Neural cell (in vitro differentiated cells): Measurements from ENCODE around the gene SPATA31E1. TPM values are rescaled to one million over a fixed set of nuclear protein-coding genes. Genes with fewer than 3 reads are reported as not detected.

ENCODE experiments used
- H2AFZ ChIP-seq: fragments of 200-600, 300-800 bp; sonication (generic), shearing (Covaris generic); 2 replicates; pipeline ENCODE4 v1.6.0; 2014; ENCODE audit warnings: low read depth, mild to moderate bottlenecking, antibody characterized with exemption, low read length, moderate library complexity
- H3F3A ChIP-seq: fragments of 200-600 bp; shearing (Covaris generic); 2 replicates; pipeline ENCODE4 v1.6.1; 2016; ENCODE audit warnings: mild to moderate bottlenecking, moderate library complexity, mixed read lengths, antibody characterized with exemption, low read length; ENCODE audit not compliant: insufficient read depth, poor library complexity, severe bottlenecking
- H3K27ac ChIP-seq: fragments of 200-600, 300-800 bp; sonication (generic), shearing (Covaris generic); 2 replicates; pipeline ENCODE4 v1.5.1; 2014; ENCODE audit warnings: mild to moderate bottlenecking, low read length, moderate library complexity
- H3K27me3 ChIP-seq: fragments of 300-800, 200-600 bp; sonication (generic), shearing (Covaris generic); 2 replicates; pipeline ENCODE4 v1.6.0; 2014; ENCODE audit warnings: mild to moderate bottlenecking, low read depth, low read length, moderate library complexity; ENCODE audit not compliant: insufficient read depth
- H3K36me3 ChIP-seq: fragments of 300-800, 200-600 bp; sonication (generic), shearing (Covaris generic); 2 replicates; pipeline ENCODE4 v1.5.1; 2014; ENCODE audit warnings: mild to moderate bottlenecking, antibody characterized with exemption, low read length, moderate library complexity; ENCODE audit not compliant: insufficient read depth
- H3K4me2 ChIP-seq: fragments of 300-800, 200-600 bp; sonication (generic), shearing (Covaris generic); 2 replicates; pipeline ENCODE4 v1.6.0; 2014; ENCODE audit warnings: mild to moderate bottlenecking, low read length
- H3K4me3 ChIP-seq: fragments of 300-800, 200-600 bp; sonication (generic), shearing (Covaris generic); 2 replicates; pipeline ENCODE4 v1.5.1; 2014; ENCODE audit warnings: mild to moderate bottlenecking, low read length, moderate library complexity
- H3K79me2 ChIP-seq: fragments of 200-600 bp; shearing (Covaris generic); replicated peaks from 2 replicates; pipeline ENCODE4 v1.6.0; 2014; ENCODE audit warnings: mild to moderate bottlenecking, low read length, moderate library complexity; ENCODE audit not compliant: insufficient read depth
- H3K9ac ChIP-seq: fragments of 300-800, 200-600 bp; sonication (generic), shearing (Covaris generic); 2 replicates; pipeline ENCODE4 v1.6.1; 2016; ENCODE audit warnings: mild to moderate bottlenecking, low read length, mixed read lengths
- H3K9me2 ChIP-seq: fragments of 200-600 bp; shearing (Covaris generic); 2 replicates; pipeline ENCODE4 v1.6.1; 2016; ENCODE audit warnings: mild to moderate bottlenecking, low read length, mixed read lengths; ENCODE audit not compliant: insufficient read depth
- H3K9me3 ChIP-seq: fragments of 200-600, 300-800 bp; sonication (generic), shearing (Covaris generic); 2 replicates; pipeline ENCODE4 v1.6.1; 2016; ENCODE audit warnings: mild to moderate bottlenecking, mixed run types, low read length, moderate library complexity, mixed read lengths
- H4K20me1 ChIP-seq: fragments of 200-600 bp; shearing (Covaris generic); 2 replicates; pipeline ENCODE4 v1.6.1; 2016; ENCODE audit warnings: mild to moderate bottlenecking, mixed run types; ENCODE audit not compliant: insufficient read depth
- CTCF ChIP-seq: fragments of 450-650 bp; IDR thresholded peaks from 2 replicates; pipeline ENCODE4 v1.5.1; 2014; ENCODE audit warnings: antibody characterized with exemption, mild to moderate bottlenecking, moderate library complexity; ENCODE audit not compliant: poor library complexity, severe bottlenecking
- EP300 ChIP-seq: fragments of 450-650 bp; conservative IDR thresholded peaks from 2 replicates; pipeline ENCODE4 v1.6.1; 2014; ENCODE audit warnings: antibody characterized with exemption, mild to moderate bottlenecking, moderate library complexity; ENCODE audit not compliant: poor library complexity, severe bottlenecking
- EZH2 ChIP-seq: fragments of 200-600, 300-800 bp; shearing (Covaris generic), sonication (generic); IDR thresholded peaks from 2 replicates; pipeline ENCODE4 v1.6.1; 2014; ENCODE audit warnings: antibody characterized with exemption, low read length, borderline replicate concordance, mild to moderate bottlenecking; ENCODE audit not compliant: insufficient read depth, poor library complexity, severe bottlenecking
- MXI1 ChIP-seq: fragments of 450-650 bp; conservative IDR thresholded peaks from 2 replicates; pipeline ENCODE4 v1.6.1; 2014; ENCODE audit warnings: antibody characterized with exemption, mild to moderate bottlenecking; ENCODE audit not compliant: poor library complexity, severe bottlenecking
- POLR2AphosphoS5 ChIP-seq: IDR thresholded peaks from 2 replicates; pipeline ENCODE4 v1.6.1; 2012
- RAD21 ChIP-seq: fragments of 450-650 bp; conservative IDR thresholded peaks from 2 replicates; pipeline ENCODE4 v1.6.1; 2014; ENCODE audit warnings: antibody characterized with exemption, mild to moderate bottlenecking, moderate library complexity
- REST ChIP-seq: IDR thresholded peaks from 2 replicates; pipeline ENCODE4 v1.6.1; 2012; ENCODE audit warnings: borderline replicate concordance
- SMC3 ChIP-seq: fragments of 450-650 bp; conservative IDR thresholded peaks from 2 replicates; pipeline ENCODE4 v1.6.1; 2014; ENCODE audit warnings: antibody characterized with exemption, mild to moderate bottlenecking, moderate library complexity; ENCODE audit not compliant: poor library complexity
- TAF1 ChIP-seq: IDR thresholded peaks from 2 replicates; pipeline ENCODE4 v1.6.1; 2012; ENCODE audit warnings: low read depth
- polyA plus RNA-seq: library from polyadenylated mRNA; depleted of rRNA; stranded (reverse); fragments of >200 nt; gene quantifications from 2 replicates; pipeline ENCODE4 v1.2.3, GENCODE V29; 2014

SPATA31E1 gene
- polyA plus RNA-seq, 1 donor from 2014 or later: not detected

- no peaks in the 10 kb centered on the region for H3F3A ChIP-seq
- H3K9ac ChIP-seq: no peak overlapping the region
- H3K36me3 ChIP-seq: no peaks in the 10 kb centered on the region
- no peaks in the 10 kb centered on the region for H3K9me3 ChIP-seq
- TF ChIP-seq EZH2 (no peak), EP300 (no peak), TAF1 (no peak), CTCF (no peak), POLR2AphosphoS5 (no peak), REST (no peak), MXI1 (no peak), SMC3 (no peak), RAD21 (no peak)
- no peak overlapping the region for H2AFZ ChIP-seq
- H3K9me2 ChIP-seq: no peaks in the 10 kb centered on the region
- H3K4me2 ChIP-seq: no peak overlapping the region
- H3K27me3 ChIP-seq: no peaks in the 10 kb centered on the region
- no peaks in the 10 kb centered on the region for H4K20me1 ChIP-seq
- H3K27ac ChIP-seq: no peak overlapping the region
- H3K79me2 ChIP-seq: no peaks in the 10 kb centered on the region
- no peak overlapping the region for H3K4me3 ChIP-seq
These were observed 3.7 kb downstream of the SPATA31E1 start for GRCh38 chr9:87886210-87886932.

- no peak overlapping the region for H3K9ac ChIP-seq
- H3K4me3 ChIP-seq: no peak overlapping the region
- no peaks in the 10 kb centered on the region for H3K79me2 ChIP-seq
- H3K9me3 ChIP-seq: no peaks in the 10 kb centered on the region
- H3K27ac ChIP-seq: no peak overlapping the region
- no peaks in the 10 kb centered on the region for H3K9me2 ChIP-seq
- H3F3A ChIP-seq: no peaks in the 10 kb centered on the region
- H4K20me1 ChIP-seq: no peaks in the 10 kb centered on the region
- H3K36me3 ChIP-seq: no peaks in the 10 kb centered on the region
- no peak for TF ChIP-seq REST
- TF ChIP-seq TAF1: no peak
- TF ChIP-seq CTCF: no peak
- TF ChIP-seq RAD21: no peak
- no peak for TF ChIP-seq EZH2
- TF ChIP-seq MXI1: no peak
- no peak for TF ChIP-seq POLR2AphosphoS5
- TF ChIP-seq EP300: no peak
- TF ChIP-seq SMC3: no peak
- H3K27me3 ChIP-seq: no peaks in the 10 kb centered on the region
- H3K4me2 ChIP-seq: no peak overlapping the region
- H2AFZ ChIP-seq: no peak overlapping the region
These were observed 4.3 kb downstream of the SPATA31E1 start for GRCh38 chr9:87886933-87887505.
